Measurements from ENCODE around the gene FRMPD2.
A peak's percentile ranks its signal among the peaks of the same experiment; 100 is the strongest.
"Not testable (repeated sequence)": the region's sequence is repeated elsewhere in the genome, so short reads cannot be mapped to it uniquely, and the experiment has no call there.

Gene FRMPD2

DNA sequence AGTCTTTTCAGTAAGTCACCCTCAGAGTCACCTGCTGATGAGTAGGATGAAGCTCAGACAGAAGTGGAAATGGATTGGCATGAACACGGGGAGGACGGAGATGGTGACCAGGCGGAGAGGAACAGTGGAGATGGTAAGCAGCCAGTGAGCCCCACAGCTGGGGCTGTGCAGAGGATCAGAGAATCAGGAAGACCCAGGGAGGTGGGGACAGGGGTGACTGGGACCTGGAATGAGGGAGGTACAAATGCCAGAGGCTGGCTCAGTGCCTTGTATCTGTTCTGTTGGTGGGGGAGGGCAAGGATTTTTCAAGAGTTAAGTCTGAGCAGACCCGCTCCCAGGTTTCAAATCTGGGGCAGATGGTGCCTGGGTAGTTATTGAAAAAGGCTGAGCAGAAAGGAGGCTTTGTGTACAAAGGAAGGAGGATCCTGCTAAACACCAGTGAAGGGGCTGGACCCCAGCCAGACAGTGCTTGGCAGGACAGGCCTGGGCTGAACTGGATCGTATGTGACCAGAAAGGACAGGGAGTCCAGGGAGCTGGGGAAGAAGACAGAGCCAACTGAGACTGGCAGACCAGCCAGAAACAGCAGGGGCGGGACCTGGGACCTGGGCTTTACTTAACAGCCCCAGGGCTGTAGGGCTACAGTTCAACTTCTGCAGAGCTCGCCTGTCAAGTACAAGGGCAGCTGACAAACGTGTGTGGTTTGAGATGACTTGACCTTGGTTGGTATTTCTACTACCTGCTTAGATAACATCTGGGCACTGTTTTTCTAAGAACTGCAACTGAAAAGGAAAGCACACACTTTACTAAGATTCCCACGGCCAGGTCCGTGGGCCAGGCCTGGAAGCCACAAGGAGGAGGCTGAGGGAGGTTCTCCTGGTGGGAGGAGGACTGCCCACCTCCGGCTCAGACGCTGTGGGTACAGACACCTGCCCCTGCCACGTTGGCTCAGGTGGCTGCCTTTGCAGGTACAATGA lies 13.2 kb upstream of the FRMPD2 start:
- no peak for DNase-seq (ENCODE audit: low read depth)

DNA sequence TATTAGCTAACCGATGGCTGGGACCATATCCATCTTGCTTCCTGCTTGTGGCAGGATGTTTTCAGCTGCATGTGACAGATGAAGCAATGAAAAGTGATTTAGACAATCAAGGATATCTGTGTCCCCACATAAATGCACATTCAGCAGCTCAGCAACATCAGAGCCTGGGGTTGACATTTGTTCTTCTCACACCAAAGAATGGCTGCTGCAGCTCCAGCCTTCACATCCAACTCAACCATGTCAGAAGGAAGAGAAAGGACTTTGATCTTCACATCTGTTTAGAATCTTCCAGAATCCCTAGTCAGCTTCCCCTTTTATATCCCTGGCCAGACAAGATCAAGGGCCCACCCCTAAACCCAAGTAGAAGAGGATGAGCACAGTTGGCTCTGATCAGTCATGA lies 11.9 kb upstream of the FRMPD2 start:
- DNase-seq (ENCODE audit: low read depth): no peak

DNA sequence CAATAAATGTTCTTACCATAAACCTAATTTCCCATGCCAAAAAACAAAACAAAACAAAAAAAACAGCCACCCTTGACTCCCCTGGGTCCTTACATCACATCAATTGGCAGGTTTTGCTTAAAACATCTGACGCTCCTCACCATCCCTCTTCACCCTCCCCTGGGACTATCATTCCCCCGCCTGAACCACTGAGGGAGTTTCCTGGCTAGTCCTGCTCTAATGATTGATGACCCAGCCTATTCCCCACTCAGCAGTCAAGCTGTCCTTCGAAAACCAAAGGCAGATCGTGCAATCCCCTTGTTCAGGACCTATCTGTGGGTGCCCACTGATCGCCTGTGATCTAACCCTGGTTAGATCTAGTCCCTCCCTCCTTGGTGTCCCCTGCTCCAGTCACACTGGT lies 11.2 kb upstream of the FRMPD2 start:
- no peak for DNase-seq (ENCODE audit: low read depth)

DNA sequence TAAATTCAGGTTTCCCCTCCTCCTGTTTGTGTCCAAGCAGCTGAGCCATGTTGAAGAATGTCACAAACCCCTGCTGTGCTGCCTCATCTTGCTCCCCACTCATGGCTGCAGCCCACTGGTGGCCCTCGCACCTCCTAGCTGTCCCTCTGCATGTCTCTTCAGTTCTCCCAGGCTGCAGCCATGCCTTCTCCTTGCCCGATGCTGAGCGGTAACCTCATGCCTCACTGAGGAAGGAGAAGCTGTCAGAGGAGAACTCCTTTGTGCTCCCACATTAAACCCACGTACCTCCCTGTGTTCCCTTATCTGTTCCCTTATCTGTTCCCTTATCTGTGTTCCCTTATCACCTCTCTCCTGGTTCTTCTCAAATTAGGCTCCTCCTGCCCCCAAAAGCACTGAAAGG lies 10.3 kb upstream of the FRMPD2 start:
- no peak for DNase-seq (ENCODE audit: low read depth)

DNA sequence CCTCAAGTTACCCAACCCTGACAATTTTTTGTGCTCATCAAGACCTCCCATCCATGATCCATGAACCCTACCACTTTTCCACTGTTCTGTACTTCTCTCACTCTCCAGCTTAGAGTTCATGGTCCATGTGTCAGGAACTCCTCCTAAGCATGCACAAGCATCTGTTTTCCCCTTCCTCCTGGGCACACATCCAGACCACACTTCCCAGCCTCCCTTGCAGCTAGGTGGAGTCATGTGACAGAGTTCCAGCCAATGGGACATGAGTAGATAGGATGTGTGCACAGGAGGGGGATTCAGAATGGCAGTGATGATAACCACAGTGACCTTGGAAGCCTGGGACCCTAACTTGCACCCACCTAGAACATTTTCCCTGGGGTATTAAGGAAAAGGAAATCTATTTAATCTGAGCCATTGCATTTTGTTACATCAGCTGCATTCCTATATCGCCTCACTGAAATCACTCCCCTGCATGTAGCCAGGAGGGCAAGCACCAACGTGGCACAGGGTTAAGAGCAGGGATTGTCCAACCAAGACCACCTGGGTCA lies 9.6 kb upstream of the FRMPD2 start:
- DNase-seq (ENCODE audit: low read depth): peak; percentile 18

DNA sequence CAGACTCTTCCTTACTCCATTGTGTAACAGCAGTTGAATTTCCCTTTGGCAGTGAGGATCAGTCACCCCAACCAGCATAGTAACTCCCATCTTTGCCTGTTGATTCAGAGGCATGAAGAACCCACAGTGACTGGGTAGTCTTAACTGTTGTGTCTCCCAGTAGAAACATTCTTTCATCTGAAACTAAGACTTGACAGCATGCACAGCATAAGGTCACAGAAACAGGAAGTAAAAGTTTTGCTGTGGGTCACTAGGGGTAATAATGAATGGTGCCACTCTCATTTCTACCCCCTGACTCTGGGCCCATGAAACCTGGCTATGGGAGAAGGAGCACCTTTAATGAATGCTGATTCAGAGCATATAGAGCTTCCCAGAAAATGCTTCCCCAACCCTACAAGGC lies 8.3 kb upstream of the FRMPD2 start:
- DNase-seq (ENCODE audit: low read depth): no peak

DNA sequence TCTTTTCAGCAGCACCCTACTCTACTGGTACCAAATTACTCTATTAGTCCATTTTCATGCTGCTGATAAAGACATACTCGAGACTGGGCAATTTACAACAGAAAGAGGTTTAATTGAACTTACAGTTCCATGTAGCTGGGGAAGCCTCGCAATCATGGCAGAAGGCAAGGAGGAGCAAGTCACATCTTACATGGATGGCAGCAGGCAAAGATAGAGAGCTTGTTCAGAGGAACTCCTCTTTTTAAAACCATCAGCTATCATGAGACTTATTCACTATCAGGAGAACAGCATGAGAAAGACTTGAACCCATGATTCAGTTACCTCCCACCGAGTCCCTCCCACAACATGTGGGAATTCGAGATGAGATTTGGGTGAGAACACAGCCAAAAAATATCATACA lies 7.2 kb upstream of the FRMPD2 start:
- DNase-seq (ENCODE audit: low read depth): not testable (repeated sequence)

DNA sequence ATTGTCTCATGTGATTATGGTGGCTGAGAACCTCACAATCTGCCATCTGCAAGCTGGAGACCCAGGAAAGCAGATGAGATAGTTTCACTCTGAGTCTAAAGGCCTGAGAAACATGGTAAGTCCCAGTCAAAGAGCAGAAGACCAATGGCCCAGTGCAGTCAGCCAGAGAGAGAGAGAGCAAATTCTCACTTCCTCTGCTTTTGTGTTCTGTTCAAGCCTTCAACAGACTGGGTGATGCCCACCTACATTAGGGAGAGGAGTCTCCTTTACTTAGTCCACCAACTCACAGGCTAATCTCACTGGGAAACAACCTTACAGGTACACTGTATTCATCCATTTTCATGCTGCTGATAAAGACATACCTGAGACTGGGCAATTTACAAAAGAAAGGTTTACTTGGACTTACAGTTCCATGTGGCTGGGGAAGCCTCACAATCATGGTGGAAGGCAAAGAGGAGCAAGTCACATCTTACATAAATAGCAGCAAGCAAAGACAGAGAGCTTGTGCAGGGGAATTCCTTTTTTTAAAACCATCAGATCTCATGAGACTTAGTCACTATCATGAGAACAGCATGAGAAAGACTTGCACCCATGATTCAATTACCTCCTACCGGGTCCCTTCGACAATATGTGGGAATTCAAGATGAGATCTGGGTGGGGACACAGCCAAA lies 4.7 kb upstream of the FRMPD2 start:
- no peak for DNase-seq (ENCODE audit: low read depth)

DNA sequence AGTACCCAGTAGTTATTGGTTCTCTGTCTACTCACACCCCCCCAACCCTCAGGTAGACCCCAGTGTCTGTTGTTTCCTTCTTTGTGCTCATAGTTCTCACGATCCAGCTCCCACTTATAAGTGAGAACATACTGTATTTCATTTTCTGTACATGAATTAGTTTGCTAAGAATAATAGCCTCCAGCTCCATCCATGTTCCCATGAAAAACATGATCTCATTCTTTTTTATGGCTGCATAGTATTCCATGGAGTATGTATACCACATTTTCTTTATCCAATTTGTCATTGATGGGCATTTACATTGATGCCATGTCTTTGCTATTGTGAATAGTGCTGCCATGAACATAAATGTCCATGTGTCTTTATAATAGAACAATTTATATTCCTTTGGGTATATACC lies 2.6 kb upstream of the FRMPD2 start:
- DNase-seq (ENCODE audit: low read depth): no peak

DNA sequence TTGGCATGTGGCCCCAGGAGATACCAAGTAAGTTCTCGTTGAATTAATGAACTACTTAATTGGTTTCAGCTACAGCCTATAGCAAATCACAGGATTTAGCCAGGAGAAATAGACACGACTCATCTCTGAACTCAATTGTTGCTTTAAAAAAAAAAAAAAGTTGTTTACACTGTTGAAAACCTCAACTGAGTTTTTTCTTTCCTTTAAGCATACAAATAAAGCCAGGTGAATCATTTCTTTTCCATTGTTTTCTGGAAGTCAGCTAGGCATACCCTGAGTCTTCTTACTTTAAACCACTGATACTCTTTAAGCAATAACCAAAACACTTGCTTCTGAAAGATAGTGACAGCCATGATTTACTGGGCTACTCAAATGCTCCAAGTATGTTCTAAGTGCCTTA lies 755 bp downstream of the FRMPD2 start:
- no peak for DNase-seq (ENCODE audit: low read depth)

DNA sequence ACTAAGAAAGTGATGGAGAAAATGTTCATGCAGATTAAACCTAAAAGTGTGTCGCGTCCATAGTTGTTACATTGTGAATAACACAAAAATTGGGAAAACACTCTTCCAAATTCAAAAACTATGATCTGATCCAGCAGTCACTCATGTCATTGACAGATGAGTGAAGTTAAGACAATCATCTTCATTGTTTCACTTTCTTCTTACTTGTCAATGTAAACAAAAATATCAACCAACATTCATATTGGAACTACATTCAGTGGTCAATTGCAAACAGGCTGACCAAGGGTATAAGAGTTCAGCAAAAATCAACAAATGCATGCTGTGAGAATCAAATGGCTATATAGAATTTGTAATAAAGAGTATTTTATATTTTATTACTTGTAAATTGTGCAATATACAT lies 1.8 kb downstream of the FRMPD2 start:
- no peak for DNase-seq (ENCODE audit: low read depth)

DNA sequence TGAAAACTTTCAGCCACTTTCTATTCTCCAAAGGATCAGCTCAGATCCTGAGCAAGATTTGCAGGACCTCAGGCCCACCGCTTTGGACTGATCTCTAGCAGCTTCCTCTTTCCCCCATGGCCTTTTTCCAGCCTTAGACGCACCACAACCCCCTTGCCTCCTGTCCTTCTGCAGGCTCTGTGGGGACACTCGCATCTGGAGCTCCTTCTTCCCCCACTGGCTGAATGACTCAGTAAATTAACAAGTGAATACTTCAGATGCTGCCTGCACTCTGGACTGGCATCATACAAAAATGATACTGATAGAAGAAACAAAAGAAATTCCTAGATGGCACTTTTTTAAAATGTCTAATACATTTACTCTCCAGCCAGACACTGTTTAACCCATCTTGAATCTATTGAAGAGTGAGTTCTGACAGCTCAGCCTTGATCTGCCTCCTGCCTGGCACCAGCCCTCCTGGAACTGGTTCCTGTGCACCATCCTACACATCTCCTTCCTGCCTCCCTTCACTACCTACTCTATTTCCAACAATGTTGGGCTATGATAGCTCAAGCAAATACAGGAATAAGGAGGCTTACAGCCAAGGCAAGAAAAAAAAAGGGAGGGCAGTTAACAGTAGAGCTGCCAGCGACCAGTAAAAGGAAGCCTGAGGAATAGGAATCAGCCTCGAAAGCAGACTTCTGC lies 3.3 kb downstream of the FRMPD2 start:
- DNase-seq (ENCODE audit: low read depth): no peak

DNA sequence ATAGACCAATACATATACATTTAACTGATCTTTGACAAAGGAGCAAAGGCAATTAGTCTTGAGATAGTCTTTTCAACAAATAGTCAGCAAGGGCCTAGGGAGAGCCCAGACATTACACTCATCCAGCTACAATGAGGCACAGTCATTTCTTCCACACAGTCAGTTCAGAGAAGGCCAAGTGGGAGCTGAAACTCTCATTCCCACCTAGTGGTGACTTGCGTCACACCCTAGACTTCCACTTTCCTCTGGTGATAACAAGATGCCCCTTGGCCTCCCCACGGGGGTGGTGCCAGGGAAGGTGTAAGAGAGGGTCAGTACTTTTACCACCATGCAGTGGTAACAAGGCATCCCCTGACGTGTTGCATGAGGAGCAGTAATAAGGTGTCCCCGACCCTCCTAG lies 8.0 kb downstream of the FRMPD2 start:
- no peak for DNase-seq (ENCODE audit: low read depth)

DNA sequence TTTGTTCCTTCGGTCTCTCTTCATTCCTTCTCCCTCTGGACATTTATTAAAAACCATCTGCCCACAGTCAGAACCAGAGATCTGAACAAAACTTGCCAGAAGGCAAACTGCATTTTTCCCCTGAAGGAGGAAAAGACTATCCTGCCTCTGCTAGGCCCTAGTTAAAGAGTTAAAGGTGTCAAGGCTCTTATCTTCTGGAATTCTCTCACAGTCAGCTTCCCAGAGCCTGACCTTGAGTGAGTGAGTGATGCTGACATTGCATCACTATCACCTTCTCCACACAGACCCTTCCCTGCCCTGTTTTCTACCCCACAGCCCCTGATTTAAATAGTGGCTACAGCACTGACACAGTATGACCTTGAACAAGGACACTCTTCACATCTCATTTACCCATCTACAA lies 16.4 kb downstream of the FRMPD2 start:
- no peak for DNase-seq (ENCODE audit: low read depth)

DNA sequence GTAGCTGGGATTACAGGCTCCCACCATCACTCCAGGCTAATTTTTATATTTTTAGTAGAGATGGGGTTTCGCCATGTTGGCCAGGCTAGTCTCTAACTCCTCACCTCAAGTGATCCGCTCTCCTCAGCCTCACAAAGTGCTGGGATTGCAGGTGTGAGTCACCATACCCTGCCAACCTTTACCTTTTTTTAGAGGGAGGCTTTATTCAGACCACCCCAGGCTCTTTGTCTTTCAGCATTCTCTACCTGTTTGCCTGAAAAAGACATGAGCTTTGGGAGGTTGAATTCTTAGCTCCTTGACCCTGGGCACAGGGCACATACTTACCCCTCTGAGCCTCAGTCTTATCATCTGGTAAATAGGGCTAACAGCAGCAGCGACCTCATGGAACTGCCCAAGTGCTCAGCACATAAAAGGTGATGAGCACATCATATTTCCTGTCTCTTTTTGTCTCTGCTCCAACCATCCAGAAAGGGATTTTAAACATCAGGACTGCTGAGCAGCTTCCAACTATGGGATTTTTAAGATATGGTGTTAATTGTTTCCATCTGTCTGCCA lies 17.0 kb downstream of the FRMPD2 start:
- no peak for DNase-seq (ENCODE audit: low read depth)

DNA sequence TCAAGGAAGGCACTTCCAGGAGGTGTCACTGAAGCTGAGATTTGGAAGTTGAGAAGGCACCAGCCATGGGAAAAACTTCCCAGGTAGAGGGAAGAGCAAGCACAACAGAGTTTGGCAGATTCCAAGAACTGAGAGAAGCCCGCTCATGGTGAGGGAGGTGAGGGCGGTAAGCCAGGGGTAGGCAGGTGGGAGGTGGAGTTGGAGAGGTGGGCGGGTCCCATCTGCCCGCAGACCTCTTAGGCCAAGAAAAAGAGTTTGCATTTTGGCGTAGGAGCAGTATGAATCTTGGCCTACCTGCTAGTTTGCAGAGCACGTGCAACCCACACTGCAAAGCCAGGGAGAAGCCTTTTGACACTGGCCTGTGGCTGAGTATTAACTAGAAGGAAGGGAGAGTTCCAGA lies 18.8 kb downstream of the FRMPD2 start:
- DNase-seq (ENCODE audit: low read depth): no peak

DNA sequence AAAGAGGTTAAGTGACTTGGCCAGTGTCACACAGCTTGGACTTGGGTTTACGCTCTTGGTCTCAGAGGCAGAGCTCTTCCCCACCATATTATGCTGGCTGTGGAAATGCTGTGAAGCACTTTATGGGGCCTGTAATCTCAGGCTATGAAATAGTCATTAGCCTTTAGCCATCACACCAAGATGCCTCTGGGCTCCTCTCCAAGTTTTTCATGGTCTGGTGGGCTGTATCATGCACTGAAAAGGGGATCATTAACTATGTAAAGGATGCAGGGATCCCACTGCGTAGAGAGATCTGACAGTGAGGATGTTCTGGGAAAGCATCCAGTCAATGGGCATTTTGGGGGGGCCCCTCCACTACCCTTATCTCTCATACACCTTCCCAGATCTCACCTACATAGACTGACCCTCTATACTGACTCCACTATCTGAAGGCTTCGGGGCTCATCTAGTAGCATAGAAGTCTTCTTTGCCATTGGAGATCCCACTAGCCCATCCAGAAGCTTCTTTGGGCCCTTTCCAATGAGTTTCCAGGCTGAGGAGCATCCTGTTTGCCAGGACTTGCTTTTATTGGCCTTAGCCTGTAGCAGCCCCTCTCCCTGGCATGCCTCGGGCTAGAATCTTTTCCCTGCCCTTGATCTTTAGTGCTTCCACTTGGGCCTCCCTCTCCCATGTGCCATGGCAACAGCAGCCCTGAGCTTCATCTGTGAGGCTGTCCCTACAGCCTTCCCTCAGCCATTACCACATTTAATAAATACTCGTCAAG lies 19.6 kb downstream of the FRMPD2 start:
- no peak for DNase-seq (ENCODE audit: low read depth)

DNA sequence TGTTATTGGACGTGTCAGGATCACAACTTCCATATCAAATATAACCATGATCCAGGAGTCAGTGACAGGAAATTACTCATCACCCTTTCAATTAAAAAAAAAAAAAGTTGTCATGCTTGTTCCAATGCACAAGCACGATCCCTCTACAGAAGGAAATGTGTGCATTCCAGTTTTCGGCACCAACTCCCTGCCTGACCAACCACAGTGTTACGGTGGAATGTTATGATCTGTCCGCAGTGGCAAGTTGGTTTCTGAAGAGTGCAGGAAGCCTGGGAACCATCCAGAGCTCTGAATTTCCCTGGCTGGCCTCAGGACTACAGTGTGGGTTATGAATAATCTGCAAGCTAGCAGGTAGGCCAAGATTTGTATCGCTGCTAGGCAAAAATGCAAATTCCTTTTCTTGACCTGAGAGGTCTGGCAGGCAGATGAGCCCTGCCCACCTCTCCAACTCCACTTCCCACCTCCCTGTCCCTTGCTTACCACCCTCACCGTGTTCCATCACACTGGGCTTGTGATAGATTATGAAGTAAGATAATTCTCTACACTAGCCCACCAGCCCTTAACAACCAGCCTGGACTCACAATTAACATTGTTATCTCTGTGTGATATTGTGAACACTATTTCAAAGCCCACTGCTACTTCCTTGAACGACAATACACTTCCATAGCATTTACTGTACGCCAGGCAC lies 20.4 kb downstream of the FRMPD2 start:
- DNase-seq (ENCODE audit: low read depth): no peak

DNA sequence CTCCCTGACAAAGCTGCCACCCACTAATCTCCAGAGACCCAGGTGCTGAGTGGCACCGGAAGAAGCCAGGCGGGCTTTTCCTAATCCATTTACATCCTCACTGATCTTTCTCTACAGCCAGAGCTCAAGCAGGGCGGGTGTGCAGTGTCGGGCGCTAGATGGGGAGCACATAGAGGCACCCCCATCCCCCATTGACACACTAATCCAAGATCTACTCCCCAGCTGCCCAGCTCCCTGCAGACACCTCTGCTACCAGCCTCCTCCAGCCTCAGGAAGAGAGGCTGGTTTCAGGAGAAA lies 22.2 kb downstream of the FRMPD2 start:
- DNase-seq (ENCODE audit: low read depth): no peak

DNA sequence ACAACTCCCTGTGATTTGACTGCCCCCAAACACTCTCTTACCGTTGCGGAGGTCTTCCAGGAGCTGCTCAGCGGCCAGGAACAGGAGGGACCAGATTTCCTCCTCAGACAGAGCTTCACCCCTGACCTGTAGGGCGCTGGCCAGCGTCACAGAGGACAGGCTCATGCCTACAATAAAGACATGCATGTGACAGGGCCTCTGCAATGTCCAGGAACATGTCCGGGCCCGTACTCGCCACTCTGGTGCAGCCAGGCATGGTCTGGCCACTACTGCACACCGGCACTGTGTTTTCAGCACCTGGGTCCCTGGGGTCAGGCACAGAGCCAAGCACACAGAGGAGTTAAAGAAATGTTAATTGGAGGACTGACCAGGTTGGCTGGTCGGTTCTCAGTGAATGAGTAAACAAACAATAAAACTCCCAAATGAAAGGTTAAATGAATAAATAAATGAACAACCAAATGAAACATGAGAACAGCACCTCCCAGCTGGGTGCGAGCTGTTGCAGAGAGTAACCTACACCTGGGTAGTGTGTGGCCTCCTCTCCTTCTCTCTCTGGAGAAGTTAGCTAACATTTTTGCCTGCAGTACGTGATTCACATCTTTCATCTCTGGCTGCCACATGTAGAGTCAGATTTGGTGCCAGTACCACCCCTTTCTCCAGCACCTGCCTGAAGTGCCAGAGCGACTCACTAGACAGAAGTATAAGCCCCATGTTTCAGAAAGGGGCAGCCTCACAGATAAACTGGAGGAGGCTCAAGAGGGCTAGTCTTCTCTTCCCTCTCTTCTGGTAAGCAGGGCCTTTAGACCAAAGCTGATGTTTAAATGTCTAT lies 22.8 kb downstream of the FRMPD2 start:
- no peak for DNase-seq (ENCODE audit: low read depth)

Data from CMK (cell line).